ENCODE measurements around the gene NEK9.
"Not testable (repeated sequence)": the region's sequence is repeated elsewhere in the genome, so short reads cannot be mapped to it uniquely, and the experiment has no call there.

The NEK9 gene

GRCh38 chr14:75127903-75128595 is 1.2 kb upstream of the NEK9 start:
- Histone ChIP-seq H3K56ac (ENCODE audit: low read length) (no peak overlapping the region), H3K36me3 (ENCODE audit: control insufficient read depth, insufficient read depth, low read length) (no peaks in the 10 kb centered on the region), H4K5ac (ENCODE audit: low read length) (no peak overlapping the region), H3K27me3 (ENCODE audit: insufficient read depth, low read length, poor library complexity) (no peaks in the 10 kb centered on the region), H2AK5ac (ENCODE audit: low read length) (no peak overlapping the region), H4K8ac (ENCODE audit: low read depth, low read length) (no peak overlapping the region), H3K4me3 (ENCODE audit: low read length) (no peak overlapping the region), H3K18ac (ENCODE audit: low read length) (no peak overlapping the region), H2BK120ac (ENCODE audit: low read depth, low read length) (no peak overlapping the region), H3K4me1 (ENCODE audit: control insufficient read depth, low read depth, low read length) (peaks cover 3% of the 10 kb centered on the region), H3K23ac (ENCODE audit: low read length) (no peak overlapping the region), H3K27ac (ENCODE audit: low read depth, low read length) (no peak overlapping the region), H3K79me1 (ENCODE audit: low read length) (peaks cover 2% of the 10 kb centered on the region), H3K9ac (ENCODE audit: low read length) (no peak overlapping the region), H3K4ac (ENCODE audit: low read depth, low read length) (no peak overlapping the region), H2BK5ac (ENCODE audit: low read length) (no peak overlapping the region), H2BK15ac (replicated peaks; ENCODE audit: low read depth) (no peak overlapping the region), H3K79me2 (ENCODE audit: control insufficient read depth, insufficient read depth, low read length) (no peaks in the 10 kb centered on the region), H3K4me2 (ENCODE audit: low read length) (no peak overlapping the region)
- DNase-seq = no peak
- WGBS (ENCODE audit: extremely low coverage, insufficient coverage, low lambda C conversion rate) = 100% methylated on average over 1 of the region's 10 CpGs

- not testable (repeated sequence) for H2AK5ac ChIP-seq (ENCODE audit: low read length); H4K5ac ChIP-seq (ENCODE audit: low read length); H3K27ac ChIP-seq (ENCODE audit: low read depth, low read length); H2BK120ac ChIP-seq (ENCODE audit: low read depth, low read length); H3K79me2 ChIP-seq (ENCODE audit: control insufficient read depth, insufficient read depth, low read length); H3K23ac ChIP-seq (ENCODE audit: low read length); H2BK5ac ChIP-seq (ENCODE audit: low read length); H3K4ac ChIP-seq (ENCODE audit: low read depth, low read length); DNase-seq; H3K4me1 ChIP-seq (ENCODE audit: control insufficient read depth, low read depth, low read length); H3K4me3 ChIP-seq (ENCODE audit: low read length); H2BK15ac ChIP-seq (replicated peaks; ENCODE audit: low read depth); H3K79me1 ChIP-seq (ENCODE audit: low read length); H4K8ac ChIP-seq (ENCODE audit: low read depth, low read length); H3K18ac ChIP-seq (ENCODE audit: low read length); H3K27me3 ChIP-seq (ENCODE audit: insufficient read depth, low read length, poor library complexity); H3K36me3 ChIP-seq (ENCODE audit: control insufficient read depth, insufficient read depth, low read length)
- Histone ChIP-seq H3K4me2 (ENCODE audit: low read length) (peak overlapping the region; percentile 20), H3K56ac (ENCODE audit: low read length) (peak overlapping the region; percentile 98), H3K9ac (ENCODE audit: low read length) (peak overlapping the region; percentile 93)
- no CpG with 5 or more reads among the region's 16 CpGs for WGBS (ENCODE audit: extremely low coverage, insufficient coverage, low lambda C conversion rate)
These were observed 599 bp upstream of the NEK9 start for GRCh38 chr14:75127474-75127820.

GRCh38 chr14:75126121-75126544 is 715 bp downstream of the NEK9 start:
- Histone ChIP-seq H3K4me1 (ENCODE audit: control insufficient read depth, low read depth, low read length) (peaks cover 3% of the 10 kb centered on the region), H3K36me3 (ENCODE audit: control insufficient read depth, insufficient read depth, low read length) (no peaks in the 10 kb centered on the region), H3K79me1 (ENCODE audit: low read length) (peaks cover 2% of the 10 kb centered on the region), H3K9ac (ENCODE audit: low read length) (peak overlapping the region; percentile 93), H3K18ac (ENCODE audit: low read length) (peak overlapping the region; percentile 76), H3K27me3 (ENCODE audit: insufficient read depth, low read length, poor library complexity) (no peaks in the 10 kb centered on the region), H3K56ac (ENCODE audit: low read length) (peak overlapping the region; percentile 98), H3K4ac (ENCODE audit: low read depth, low read length) (peak overlapping the region; percentile 83), H3K79me2 (ENCODE audit: control insufficient read depth, insufficient read depth, low read length) (no peaks in the 10 kb centered on the region), H2BK120ac (ENCODE audit: low read depth, low read length) (no peak overlapping the region), H2BK15ac (replicated peaks; ENCODE audit: low read depth) (no peak overlapping the region), H3K4me2 (ENCODE audit: low read length) (peak overlapping the region; percentile 53), H2AK5ac (ENCODE audit: low read length) (no peak overlapping the region), H3K23ac (ENCODE audit: low read length) (no peak overlapping the region), H4K5ac (ENCODE audit: low read length) (no peak overlapping the region), H4K8ac (ENCODE audit: low read depth, low read length) (no peak overlapping the region), H3K4me3 (ENCODE audit: low read length) (peak overlapping the region; percentile 79), H3K27ac (ENCODE audit: low read depth, low read length) (no peak overlapping the region), H2BK5ac (ENCODE audit: low read length) (no peak overlapping the region)
- WGBS (ENCODE audit: extremely low coverage, insufficient coverage, low lambda C conversion rate) = no CpG with 5 or more reads among the region's 6 CpGs
- no peak for DNase-seq

DNA sequence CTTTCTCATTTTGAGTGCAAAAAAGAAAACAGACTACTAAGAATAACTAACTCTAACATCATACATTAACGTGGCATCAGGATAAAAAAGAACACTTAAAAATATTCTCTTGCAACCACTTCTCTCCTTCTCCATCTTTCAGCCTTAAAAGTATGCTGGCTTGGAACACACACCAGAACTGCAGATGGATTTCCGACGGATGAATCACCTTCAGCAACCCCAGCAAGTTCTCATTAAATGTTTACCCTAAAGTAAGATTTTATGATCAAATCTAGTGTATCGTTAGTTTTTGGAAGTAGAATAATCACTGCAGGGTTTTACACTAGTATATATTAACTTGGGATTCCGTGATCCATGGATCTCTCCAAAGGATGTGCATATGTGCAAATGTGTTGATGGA is 1.2 kb downstream of the NEK9 start:
- Histone ChIP-seq H3K27me3 (ENCODE audit: insufficient read depth, low read length, poor library complexity) (no peaks in the 10 kb centered on the region), H3K4me1 (ENCODE audit: control insufficient read depth, low read depth, low read length) (peaks cover 3% of the 10 kb centered on the region), H3K4ac (ENCODE audit: low read depth, low read length) (no peak overlapping the region), H2BK120ac (ENCODE audit: low read depth, low read length) (no peak overlapping the region), H3K27ac (ENCODE audit: low read depth, low read length) (no peak overlapping the region), H3K4me2 (ENCODE audit: low read length) (peak overlapping the region; percentile 40), H3K79me1 (ENCODE audit: low read length) (peaks cover 2% of the 10 kb centered on the region), H3K23ac (ENCODE audit: low read length) (no peak overlapping the region), H4K5ac (ENCODE audit: low read length) (no peak overlapping the region), H3K4me3 (ENCODE audit: low read length) (no peak overlapping the region), H3K36me3 (ENCODE audit: control insufficient read depth, insufficient read depth, low read length) (no peaks in the 10 kb centered on the region), H4K8ac (ENCODE audit: low read depth, low read length) (no peak overlapping the region), H2BK15ac (replicated peaks; ENCODE audit: low read depth) (no peak overlapping the region), H2BK5ac (ENCODE audit: low read length) (no peak overlapping the region), H3K56ac (ENCODE audit: low read length) (peak overlapping the region; percentile 50), H3K18ac (ENCODE audit: low read length) (no peak overlapping the region), H3K9ac (ENCODE audit: low read length) (peak overlapping the region; percentile 93), H2AK5ac (ENCODE audit: low read length) (no peak overlapping the region), H3K79me2 (ENCODE audit: control insufficient read depth, insufficient read depth, low read length) (no peaks in the 10 kb centered on the region)
- no peak for DNase-seq
- no CpG with 5 or more reads among the region's 5 CpGs for WGBS (ENCODE audit: extremely low coverage, insufficient coverage, low lambda C conversion rate)

GRCh38 chr14:75123991-75124390 is 2.9 kb downstream of the NEK9 start:
- Histone ChIP-seq H3K9ac (ENCODE audit: low read length) (no peak overlapping the region), H3K79me2 (ENCODE audit: control insufficient read depth, insufficient read depth, low read length) (no peaks in the 10 kb centered on the region), H3K18ac (ENCODE audit: low read length) (no peak overlapping the region), H3K36me3 (ENCODE audit: control insufficient read depth, insufficient read depth, low read length) (no peaks in the 10 kb centered on the region), H3K4me3 (ENCODE audit: low read length) (no peak overlapping the region), H3K4me1 (ENCODE audit: control insufficient read depth, low read depth, low read length) (peaks cover 3% of the 10 kb centered on the region), H2BK120ac (ENCODE audit: low read depth, low read length) (no peak overlapping the region), H3K56ac (ENCODE audit: low read length) (no peak overlapping the region), H2AK5ac (ENCODE audit: low read length) (no peak overlapping the region), H4K5ac (ENCODE audit: low read length) (no peak overlapping the region), H3K27me3 (ENCODE audit: insufficient read depth, low read length, poor library complexity) (no peaks in the 10 kb centered on the region), H3K27ac (ENCODE audit: low read depth, low read length) (no peak overlapping the region), H3K4ac (ENCODE audit: low read depth, low read length) (no peak overlapping the region), H3K79me1 (ENCODE audit: low read length) (peaks cover 2% of the 10 kb centered on the region), H3K4me2 (ENCODE audit: low read length) (no peak overlapping the region), H4K8ac (ENCODE audit: low read depth, low read length) (no peak overlapping the region), H2BK15ac (replicated peaks; ENCODE audit: low read depth) (no peak overlapping the region), H2BK5ac (ENCODE audit: low read length) (no peak overlapping the region), H3K23ac (ENCODE audit: low read length) (no peak overlapping the region)
- no CpG with 5 or more reads among the region's 7 CpGs for WGBS (ENCODE audit: extremely low coverage, insufficient coverage, low lambda C conversion rate)
- peak; percentile 31 for DNase-seq

DNA sequence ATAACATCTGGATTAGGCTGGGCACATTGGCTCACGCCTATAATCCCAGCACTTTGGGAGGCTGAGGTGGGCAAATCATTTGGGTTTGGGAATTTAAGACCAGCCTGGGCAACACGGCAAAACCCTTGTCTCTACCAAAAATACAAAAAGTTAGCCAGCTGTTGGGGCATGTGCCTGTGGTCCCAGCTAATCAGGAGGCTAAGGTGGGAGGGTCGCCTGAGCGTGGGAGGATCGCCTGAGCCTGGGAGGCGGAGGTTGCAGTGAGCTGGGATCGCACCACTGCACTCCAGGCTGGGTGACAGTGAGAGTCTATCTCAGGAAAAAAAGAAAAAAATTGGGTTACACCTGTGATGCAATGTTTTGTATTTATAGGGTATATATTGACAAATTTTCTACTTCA is 5.3 kb downstream of the NEK9 start:
- Histone ChIP-seq H3K18ac (ENCODE audit: low read length) (no peak overlapping the region), H3K27ac (ENCODE audit: low read depth, low read length) (no peak overlapping the region), H3K56ac (ENCODE audit: low read length) (no peak overlapping the region), H2BK120ac (ENCODE audit: low read depth, low read length) (no peak overlapping the region), H4K8ac (ENCODE audit: low read depth, low read length) (no peak overlapping the region), H3K4ac (ENCODE audit: low read depth, low read length) (no peak overlapping the region), H2AK5ac (ENCODE audit: low read length) (no peak overlapping the region), H3K36me3 (ENCODE audit: control insufficient read depth, insufficient read depth, low read length) (no peaks in the 10 kb centered on the region), H3K79me2 (ENCODE audit: control insufficient read depth, insufficient read depth, low read length) (no peaks in the 10 kb centered on the region), H2BK5ac (ENCODE audit: low read length) (no peak overlapping the region), H3K4me3 (ENCODE audit: low read length) (no peak overlapping the region), H3K79me1 (ENCODE audit: low read length) (peaks cover 2% of the 10 kb centered on the region), H2BK15ac (replicated peaks; ENCODE audit: low read depth) (no peak overlapping the region), H3K4me2 (ENCODE audit: low read length) (no peak overlapping the region), H4K5ac (ENCODE audit: low read length) (no peak overlapping the region), H3K27me3 (ENCODE audit: insufficient read depth, low read length, poor library complexity) (no peaks in the 10 kb centered on the region), H3K23ac (ENCODE audit: low read length) (no peak overlapping the region), H3K4me1 (ENCODE audit: control insufficient read depth, low read depth, low read length) (peaks cover 3% of the 10 kb centered on the region), H3K9ac (ENCODE audit: low read length) (no peak overlapping the region)
- no CpG with 5 or more reads among the region's 7 CpGs for WGBS (ENCODE audit: extremely low coverage, insufficient coverage, low lambda C conversion rate)
- DNase-seq = no peak
